SH-SY5Y (cell line): ENCODE measurements around the gene KLRF1.

Experiments used
- GATA2 ChIP-seq: IDR thresholded peaks from 2 replicates; pipeline ENCODE4 v1.6.1; 2011; ENCODE audit warnings: mild to moderate bottlenecking, low read depth, low read length
- GATA3 ChIP-seq: IDR thresholded peaks from 2 replicates; pipeline ENCODE4 v1.6.1; 2011; ENCODE audit warnings: low read depth, mild to moderate bottlenecking, low read length, moderate library complexity

DNA sequence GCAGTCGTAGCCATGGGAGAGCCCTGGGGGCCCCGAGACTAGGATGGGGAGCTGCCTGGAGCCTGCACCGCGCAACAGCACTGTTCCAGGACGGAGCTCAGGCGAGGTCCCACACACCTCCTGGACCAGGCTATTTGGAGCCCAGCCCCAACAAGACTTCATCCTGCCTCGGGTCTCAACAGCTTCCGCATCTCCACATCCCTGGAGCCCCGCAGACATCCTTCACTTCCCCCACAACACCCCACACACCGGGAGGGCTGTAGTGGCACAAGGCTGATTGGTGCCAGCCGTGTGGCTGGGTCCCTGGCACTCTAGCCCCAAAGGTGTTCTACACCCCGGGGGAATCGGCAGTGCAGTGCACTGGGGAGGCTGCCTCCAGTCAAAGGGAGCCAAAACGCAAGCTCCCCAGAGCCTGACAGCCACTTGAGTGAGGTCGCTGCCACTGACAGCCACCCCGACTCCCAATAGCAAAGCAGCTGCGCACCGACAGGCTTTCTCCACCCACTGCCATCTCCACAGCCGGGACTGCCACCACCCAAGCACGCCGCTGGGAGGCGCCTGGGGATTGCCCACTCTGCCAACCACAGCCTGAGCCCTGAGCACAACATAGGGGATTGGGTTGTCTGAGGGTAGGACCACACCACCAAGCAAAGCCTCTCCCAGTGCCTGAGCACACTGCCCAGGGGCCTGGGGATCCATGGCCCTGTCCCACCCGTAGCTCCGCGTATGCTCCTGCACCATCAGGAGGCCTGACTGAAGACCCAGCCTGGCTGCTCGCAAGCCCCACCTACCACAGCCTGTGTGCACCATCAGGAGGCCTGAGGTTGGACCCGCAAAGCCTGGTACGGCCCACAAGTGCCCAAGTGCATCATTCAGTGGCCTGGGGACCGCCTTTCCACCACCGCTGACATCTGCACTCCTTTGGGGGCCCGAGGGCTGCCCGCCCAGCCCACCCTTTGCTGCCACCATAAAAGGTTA, 13.2 kb upstream of the KLRF1 start:
- TF ChIP-seq GATA2 (no peak), GATA3 (no peak)
